GM18519 (cell line): Measurements from ENCODE around the gene TEX44.

Experiments used
- ATAC-seq: cut with Tn5 transposase; IDR thresholded peaks from one replicate; pipeline ENCODE4 v1.9.1; 2021; ENCODE audit warnings: mild to moderate bottlenecking, moderate library complexity; ENCODE audit not compliant: unreplicated experiment, low FRiP score

Gene TEX44

DNA sequence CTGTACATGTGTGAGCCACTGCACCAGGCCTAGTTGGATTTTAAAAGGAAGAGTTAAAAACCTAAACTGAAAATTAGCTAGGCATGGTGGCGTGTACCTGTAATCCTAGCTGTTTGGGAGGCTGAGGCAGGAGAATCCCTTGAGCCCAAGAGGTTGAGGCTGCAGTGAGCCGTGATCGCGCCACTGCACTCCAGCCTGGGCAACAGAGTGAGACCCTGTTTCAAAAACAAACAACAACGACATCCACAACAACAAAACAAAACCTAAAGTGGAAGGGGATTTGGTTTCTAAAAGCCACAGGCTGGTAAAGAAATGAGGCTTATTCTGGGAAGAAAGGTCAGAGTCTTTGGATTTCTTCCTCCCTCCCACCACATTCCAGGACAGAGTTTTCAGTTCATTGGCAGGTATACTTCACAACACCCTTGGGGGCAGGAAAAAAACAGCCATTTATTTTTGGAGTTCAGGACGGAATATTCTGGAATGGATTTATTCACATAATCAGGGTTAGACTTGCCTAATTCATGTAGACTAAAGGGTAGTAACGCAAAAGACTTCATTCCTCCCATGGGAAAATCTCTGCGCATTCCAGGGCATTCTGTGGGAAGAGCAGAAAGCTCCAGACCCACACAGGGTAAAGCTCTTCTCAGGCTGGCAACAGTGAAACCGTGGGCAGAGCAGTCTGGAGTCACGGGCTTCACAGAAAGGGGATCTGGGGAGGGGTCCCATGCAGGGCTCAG is 34.9 kb downstream of the TEX44 start:
- no peak for ATAC-seq

- ATAC-seq: no peak
These were observed 40.0 kb downstream of the TEX44 start for GRCh38 chr2:231632559-231633142.

DNA sequence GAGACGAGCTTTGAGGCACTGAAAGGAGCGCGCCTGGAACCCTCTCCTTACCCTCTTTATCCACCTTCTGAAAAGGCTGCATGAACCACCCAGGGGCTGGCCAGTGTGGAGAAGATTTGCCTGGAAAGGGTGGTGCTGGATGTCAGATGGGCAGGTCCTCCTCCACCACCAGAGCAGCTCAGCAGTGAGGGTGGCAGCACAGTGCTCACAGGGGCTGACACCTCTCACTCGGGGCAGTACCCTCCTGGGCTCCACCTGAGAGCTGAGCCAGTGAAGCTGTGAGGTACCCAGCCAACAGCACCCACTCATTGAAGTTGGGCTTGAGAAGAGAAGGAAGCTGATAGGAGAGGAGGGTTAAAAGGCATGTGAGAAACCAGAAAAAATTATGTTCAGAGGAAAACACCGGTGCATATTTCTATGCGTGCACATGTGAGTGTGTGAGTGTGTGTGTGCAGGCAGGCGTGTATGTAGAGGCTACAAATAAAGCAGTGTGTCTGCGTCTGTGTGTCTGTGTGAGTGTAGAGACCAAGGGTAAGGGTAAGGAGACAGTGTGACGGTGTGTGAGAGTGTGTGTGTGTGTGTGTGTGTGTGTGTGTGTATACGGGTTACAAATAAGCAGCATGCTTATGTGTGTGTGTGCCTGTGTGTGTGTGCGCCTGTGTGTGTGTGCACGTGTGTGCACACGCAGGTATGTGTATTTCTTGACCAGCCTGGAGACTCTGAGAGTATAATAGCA is 40.7 kb downstream of the TEX44 start:
- ATAC-seq: no peak

GRCh38 chr2:231634412-231634811 is 41.7 kb downstream of the TEX44 start:
- no peak for ATAC-seq

- ATAC-seq: no peak
These were observed 42.5 kb downstream of the TEX44 start for GRCh38 chr2:231634951-231635875.

DNA sequence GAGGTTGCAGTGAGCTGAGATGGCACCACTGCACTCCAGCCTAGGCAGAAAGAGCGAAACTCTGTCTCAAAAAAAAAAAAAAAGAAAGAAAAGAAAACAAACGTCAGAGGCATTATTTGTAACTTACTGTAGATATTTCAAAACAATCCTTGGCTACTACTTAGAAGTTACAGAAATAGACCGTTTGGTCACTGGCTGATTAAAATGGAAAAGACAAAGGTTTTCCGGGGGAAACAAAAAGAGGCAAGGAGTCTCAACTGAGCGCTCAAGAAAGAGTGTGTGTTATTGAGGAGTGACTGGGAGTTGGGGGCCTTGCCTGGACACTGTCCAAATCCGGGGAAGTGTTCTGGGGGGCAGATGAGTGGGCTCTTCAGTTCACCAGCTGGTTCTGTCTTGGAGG is 47.6 kb downstream of the TEX44 start:
- ATAC-seq: no peak

DNA sequence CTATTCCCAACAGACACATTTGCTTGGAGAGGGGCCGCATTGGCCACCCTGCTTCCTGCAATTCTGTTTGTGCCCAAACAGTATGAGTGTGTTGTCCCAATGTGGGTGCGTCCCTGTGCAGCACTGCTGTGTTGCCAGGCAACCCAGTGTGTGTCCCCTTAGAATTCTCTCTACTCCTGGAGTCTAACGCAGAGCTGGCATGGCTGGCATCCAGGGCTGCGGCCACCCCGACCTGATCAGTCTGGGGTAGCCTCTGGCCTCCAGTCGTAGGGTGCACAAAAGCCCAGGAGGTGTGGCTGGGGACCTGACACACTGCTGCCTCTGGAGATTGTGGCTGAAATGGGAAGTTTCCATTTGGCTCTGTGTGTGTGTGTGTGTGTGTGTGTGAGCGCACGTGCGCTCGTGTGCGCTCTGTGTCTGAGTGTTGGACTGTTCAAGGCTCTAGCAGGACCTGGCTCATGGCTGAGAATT is 48.0 kb downstream of the TEX44 start:
- no peak for ATAC-seq

GRCh38 chr2:231642631-231643494 is 50.2 kb downstream of the TEX44 start:
- ATAC-seq: no peak

- no peak for ATAC-seq
These were observed 50.8 kb downstream of the TEX44 start for GRCh38 chr2:231643495-231643888.
